HG02943 (cell line): ENCODE results near the gene SLC47A1.

Experiments used
- ATAC-seq: cut with Tn5 transposase; IDR thresholded peaks from one replicate; pipeline ENCODE4 v1.9.1; 2021; ENCODE audit warnings: mild to moderate bottlenecking, low read depth, moderate library complexity; ENCODE audit not compliant: unreplicated experiment

SLC47A1 gene

GRCh38 chr17:19590451-19590850, 56.8 kb downstream of the SLC47A1 start:
- no peak for ATAC-seq

DNA sequence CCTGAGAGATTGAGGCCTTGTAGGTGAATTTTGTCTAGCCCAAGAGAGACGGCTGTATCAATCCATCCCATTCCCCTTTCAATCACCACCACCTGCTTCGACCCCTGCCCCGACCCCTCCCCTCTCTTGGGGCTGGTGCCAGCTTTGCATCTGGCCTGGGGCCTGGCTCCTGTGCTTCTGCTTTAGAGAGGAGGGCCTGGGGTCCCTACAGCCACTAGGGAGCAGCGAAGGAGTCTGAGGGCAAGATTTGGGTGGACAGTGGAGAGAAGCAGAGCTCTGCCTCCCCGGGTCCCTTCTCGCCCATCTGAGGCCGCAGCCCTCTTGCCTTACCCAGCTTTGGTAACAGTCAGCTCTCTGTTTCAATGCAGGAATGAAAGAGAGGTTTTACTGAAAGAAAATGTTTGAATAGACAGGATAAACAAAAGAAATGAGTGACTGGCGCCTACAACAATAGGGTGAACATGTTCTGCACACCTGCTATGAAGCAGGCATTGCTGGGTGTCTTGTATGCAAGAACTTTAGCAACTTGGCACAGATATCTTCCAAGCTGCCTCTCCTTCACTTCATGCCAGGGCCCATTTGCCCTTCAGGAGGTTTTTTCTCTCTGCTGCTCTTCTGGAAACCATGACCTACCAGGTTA, 57.4 kb downstream of the SLC47A1 start:
- ATAC-seq: no peak

- no peak for ATAC-seq
These were observed 58.7 kb downstream of the SLC47A1 start for GRCh38 chr17:19592316-19592715.

- ATAC-seq: no peak
These were observed 63.2 kb downstream of the SLC47A1 start for GRCh38 chr17:19596869-19597268.

DNA sequence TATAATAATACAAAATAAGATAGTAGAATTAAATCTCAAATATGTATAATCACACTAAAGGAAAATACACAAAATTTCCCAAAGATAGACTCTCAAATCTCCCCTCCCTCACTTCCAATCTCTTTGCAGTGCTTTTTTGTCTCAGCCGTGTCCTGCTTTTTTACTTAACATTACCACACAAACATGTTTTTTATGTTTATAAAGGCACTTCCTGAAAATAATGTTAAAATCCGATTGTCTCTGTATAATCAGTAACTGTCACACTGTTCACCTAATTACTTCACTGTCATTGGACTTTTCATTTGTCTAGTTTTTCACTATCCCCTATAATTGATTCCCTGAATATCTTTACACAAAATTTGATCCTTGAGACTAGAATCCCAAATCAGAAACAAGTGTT, 76.7 kb downstream of the SLC47A1 start:
- no peak for ATAC-seq

GRCh38 chr17:19610879-19611278, 77.2 kb downstream of the SLC47A1 start:
- ATAC-seq: no peak

- no peak for ATAC-seq
These were observed 80.3 kb downstream of the SLC47A1 start for GRCh38 chr17:19613979-19614378.

- no peak for ATAC-seq
These were observed 81.2 kb downstream of the SLC47A1 start for GRCh38 chr17:19614900-19615299.

DNA sequence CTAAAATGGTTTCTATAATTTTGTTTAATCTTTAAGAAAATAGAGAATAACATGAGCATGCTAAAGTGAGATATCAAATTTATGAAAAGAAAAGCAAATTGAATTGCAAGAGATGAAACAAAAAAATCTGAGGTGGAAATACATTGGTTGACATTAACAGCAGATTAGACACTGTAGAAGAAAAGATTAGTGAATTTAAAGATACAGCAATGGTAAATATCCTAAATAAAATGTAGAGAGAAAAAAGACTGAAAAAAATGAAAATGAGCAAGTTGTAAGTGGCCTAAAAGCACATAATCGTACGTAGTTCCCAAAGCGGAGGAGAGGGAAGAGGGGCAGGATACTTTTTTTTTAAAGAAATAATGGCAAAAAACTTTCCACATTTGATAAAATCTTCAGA, 84.4 kb downstream of the SLC47A1 start:
- ATAC-seq: no peak

GRCh38 chr17:19619705-19620325, 86.2 kb downstream of the SLC47A1 start:
- no peak for ATAC-seq

DNA sequence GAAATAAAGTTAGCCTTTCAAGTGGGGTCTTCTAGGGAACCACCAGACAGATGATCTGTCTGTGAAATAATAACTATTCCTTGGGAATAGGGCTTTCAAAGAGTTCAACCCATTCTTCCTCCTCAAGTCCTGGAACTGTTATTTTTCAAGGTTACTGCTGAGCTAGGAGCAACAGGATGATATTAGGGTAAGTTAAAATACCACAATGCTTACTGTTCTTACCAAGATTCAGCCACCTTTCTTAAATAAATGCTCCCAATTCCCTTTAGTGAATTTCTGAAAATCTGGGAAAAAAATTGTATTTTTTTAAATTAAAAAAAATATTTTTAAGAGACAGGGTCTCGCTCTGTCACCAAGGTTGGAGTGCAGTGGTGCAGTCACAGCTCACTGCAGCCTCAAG, 88.0 kb downstream of the SLC47A1 start:
- no peak for ATAC-seq

- ATAC-seq: no peak
These were observed 92.4 kb downstream of the SLC47A1 start for GRCh38 chr17:19626079-19626478.
